Measurements from ENCODE around the gene LRRC8C.

- TF ChIP-seq CTCF (IDR thresholded peaks at IDR 0.05; ENCODE audit: control extremely low read depth in 1 of 3, insufficient read depth in 1 of 3, low read depth in 1 of 3, low read length in 3 of 3) (no peak), RFX5 (IDR thresholded peaks at IDR 0.05; ENCODE audit: borderline replicate concordance, low read depth, low read length) (no peak), RAD21 (IDR thresholded peaks at IDR 0.05 in 1 of 2, conservative IDR thresholded peaks at IDR 0.05 in 1 of 2; ENCODE audit: low read depth in 2 of 2, low read length in 2 of 2) (no peak), SIN3A (conservative IDR thresholded peaks at IDR 0.05 in 1 of 2, IDR thresholded peaks at IDR 0.05 in 1 of 2; ENCODE audit: low read depth in 1 of 2, low read length in 2 of 2) (no peak), EZH2 (IDR thresholded peaks at IDR 0.05; ENCODE audit: low read depth, low read length, severe bottlenecking) (no peak), POLR2A (IDR thresholded peaks at IDR 0.05; ENCODE audit: control extremely low read depth in 1 of 2, low read depth in 2 of 2, low read length in 2 of 2) (no peak), MAX (IDR thresholded peaks at IDR 0.05) (no peak), SRF (IDR thresholded peaks at IDR 0.05; ENCODE audit: low read depth, low read length) (no peak), FOSL1 (IDR thresholded peaks at IDR 0.05; ENCODE audit: insufficient read depth, low read depth, low read length) (no peak)
Observed at GRCh38 chr1:89725011-89725370, 92.1 kb downstream of the LRRC8C start.

Data from H1 (cell line).